HFF-Myc (cell line): Measurements from ENCODE around the gene OLFM2.
A peak's percentile ranks its signal among the peaks of the same experiment; 100 is the strongest.

Experiments
- DNase-seq: peaks from one replicate; pipeline ENCODE4 v3.0.0-alpha.2; 2011; ENCODE audit warnings: low read depth; ENCODE audit errors: extremely low read depth
- H3K4me3 ChIP-seq: replicated peaks from 2 replicates; pipeline ENCODE4 v1.5.1; 2011; ENCODE audit warnings: low read depth, mild to moderate bottlenecking, control low read depth, low read length
- TF ChIP-seq, protein P1 (sequence below): IDR thresholded peaks from 2 replicates; pipeline ENCODE4 v1.5.1; 2012; ENCODE audit warnings: mild to moderate bottlenecking, low read depth, low read length, control low read depth; ENCODE audit errors: missing control alignments

Gene OLFM2

DNA sequence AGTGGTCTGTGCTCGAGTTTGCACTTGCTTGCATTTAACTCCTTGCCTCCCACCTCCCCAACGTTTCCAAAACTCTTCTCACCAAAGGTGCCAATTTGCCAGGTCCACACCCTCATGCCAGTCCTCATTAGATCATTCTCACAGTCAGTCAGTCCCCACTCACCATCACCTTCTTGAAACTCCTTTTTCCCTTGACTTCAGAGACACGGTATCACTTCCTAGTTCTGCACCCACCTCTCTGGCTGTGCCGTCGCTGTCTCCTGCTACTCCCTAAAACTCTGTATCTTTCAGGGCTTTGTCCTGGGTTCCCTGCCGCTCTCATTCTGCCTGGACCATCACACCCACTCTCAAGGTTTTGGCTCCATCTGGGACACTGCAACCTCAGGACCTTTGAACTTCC lies 19.6 kb downstream of the OLFM2 start:
- TF ChIP-seq, protein P1, sequence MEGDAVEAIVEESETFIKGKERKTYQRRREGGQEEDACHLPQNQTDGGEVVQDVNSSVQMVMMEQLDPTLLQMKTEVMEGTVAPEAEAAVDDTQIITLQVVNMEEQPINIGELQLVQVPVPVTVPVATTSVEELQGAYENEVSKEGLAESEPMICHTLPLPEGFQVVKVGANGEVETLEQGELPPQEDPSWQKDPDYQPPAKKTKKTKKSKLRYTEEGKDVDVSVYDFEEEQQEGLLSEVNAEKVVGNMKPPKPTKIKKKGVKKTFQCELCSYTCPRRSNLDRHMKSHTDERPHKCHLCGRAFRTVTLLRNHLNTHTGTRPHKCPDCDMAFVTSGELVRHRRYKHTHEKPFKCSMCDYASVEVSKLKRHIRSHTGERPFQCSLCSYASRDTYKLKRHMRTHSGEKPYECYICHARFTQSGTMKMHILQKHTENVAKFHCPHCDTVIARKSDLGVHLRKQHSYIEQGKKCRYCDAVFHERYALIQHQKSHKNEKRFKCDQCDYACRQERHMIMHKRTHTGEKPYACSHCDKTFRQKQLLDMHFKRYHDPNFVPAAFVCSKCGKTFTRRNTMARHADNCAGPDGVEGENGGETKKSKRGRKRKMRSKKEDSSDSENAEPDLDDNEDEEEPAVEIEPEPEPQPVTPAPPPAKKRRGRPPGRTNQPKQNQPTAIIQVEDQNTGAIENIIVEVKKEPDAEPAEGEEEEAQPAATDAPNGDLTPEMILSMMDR = no peak
- DNase-seq = no peak
- H3K4me3 ChIP-seq = no peak overlapping the region

DNA sequence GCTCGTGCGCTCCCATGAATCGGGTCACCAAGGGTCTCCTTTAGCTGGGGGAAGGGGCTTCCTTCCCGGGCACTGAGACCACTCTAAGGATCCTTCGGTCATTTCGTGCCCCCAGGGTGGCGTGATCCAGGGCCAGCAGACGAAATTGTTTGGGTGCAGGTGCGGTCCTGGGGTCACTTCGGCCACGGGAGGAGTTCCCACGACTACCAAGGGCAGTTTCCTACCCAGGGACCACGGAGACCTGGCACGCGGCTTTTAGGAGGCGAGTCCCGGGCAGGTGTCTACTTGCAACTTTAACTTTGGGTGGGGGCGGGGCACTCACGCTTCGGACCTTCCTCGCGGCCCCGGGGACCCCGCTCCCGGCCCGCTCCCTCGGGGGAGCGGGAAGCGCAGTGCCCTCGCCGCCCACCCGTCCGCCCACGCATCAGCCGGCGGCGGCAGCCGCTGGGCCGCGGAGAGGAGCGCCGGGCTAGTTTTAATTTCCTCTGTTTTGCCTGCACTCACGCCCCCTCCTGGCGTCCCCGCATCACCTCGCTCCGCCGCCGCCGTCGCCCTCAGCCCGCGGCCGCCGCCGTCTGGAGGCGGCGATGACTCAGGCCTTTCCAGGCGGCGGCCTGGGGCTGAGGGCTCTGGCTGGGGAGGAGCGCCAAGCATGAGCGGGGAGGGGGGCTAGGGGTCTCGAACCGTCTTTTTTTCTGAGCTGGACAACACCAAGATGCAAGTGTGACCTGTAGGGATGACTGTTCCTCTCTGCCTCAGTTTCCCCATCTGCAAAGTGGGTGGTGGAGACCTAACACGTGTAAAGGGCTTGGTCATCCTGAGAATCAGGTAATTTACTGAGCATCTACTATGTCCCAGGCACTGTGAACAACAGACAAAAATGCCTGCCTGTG lies 21.8 kb downstream of the OLFM2 start:
- H3K4me3 ChIP-seq = peak overlapping the region; percentile 50
- DNase-seq = peak; percentile 25

DNA sequence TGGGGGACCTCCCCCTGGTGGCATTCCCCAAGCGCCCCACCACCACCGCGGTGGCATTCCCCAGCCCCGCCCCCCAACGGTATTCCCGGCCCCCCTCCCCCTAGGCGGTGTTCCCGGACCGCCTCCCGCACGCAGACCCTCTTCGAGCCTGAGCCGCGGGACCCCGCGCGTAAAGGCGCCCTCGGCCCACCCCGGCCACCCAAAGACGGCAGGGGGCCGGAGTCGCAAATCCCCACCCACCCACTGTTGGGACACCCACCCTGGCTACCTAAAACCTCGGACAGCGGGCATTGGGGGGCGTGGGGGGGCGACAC lies 22.4 kb downstream of the OLFM2 start:
- DNase-seq = no peak
- peak overlapping the region; percentile 50 for H3K4me3 ChIP-seq
- TF ChIP-seq, protein P1 = no peak

More for the DNA sequence above, 21.8 kb downstream of the OLFM2 start:
- TF ChIP-seq, protein P1 = peak; percentile 63

DNA sequence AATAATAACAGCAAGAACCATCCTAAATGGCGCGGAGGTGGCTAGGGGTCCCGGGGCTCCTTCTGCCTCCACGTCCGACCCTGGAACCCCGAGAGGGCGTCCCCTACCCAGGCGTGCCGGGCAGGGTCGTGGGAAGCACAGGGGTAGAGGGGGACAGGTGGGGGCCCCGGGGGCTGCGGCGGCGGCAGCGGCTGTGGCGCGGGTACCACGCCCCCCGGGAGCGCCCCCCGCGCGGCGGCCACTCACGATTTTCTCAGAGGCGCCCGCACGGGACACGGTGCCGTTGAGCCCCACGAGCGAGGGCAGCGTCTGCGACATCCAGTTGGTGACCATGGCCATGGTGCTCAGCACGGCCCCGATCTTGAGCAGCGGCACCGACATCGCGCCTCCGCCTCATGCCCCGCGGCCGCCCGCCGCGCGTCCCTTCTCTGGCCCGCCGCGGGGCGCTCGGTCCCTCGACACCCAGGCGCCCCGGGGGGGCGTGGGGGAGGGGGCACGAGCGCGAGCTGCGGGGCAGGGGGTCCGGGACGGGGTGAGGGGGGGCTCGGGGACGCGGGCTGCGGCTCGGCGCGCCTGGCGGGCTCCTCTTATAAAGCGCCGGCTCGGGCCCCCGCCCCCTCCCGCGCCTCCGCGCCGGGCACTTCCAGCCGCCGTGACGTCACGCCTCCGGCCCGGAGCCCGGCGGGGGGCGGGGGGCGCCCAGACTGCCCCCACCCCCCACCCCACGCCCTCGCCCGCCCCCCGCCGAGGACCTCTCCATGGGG lies 22.9 kb downstream of the OLFM2 start:
- H3K4me3 ChIP-seq = peak overlapping the region; percentile 50
- DNase-seq = no peak
- TF ChIP-seq, protein P1 = no peak

DNA sequence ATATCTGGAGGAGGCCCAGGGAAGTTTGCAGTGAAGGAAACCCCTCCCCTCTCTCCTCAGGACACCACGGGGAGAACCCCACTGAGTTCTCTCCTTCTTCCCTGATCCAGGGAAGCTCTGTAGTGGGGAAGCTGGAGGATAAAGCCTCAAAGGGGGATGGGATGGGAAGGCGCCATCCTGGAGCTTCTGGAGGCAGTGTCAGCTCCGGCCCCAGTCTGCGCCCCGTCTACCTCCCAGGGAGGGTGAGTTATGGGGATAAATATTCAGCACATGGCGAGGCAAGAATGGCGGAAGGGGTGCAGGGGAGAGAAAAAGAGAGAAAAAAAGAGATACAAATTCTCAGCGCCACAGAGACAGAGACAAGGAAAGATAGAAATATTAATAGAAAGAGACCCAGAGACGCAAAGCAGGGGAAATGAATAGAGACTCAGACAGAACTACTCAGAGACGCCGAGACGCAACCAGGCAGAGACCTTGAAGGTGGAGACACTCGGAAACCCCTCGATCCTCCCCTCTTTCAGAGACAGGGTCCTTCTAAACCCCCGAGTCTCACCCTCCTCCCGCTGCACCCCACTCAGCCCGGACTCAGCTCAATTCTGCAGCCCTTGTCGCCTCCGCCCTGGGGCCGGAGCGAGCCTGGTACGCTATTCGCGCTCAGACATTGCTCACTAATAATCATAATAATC lies 23.6 kb downstream of the OLFM2 start:
- DNase-seq = no peak
- peak overlapping the region; percentile 36 for H3K4me3 ChIP-seq
- TF ChIP-seq, protein P1 = no peak

DNA sequence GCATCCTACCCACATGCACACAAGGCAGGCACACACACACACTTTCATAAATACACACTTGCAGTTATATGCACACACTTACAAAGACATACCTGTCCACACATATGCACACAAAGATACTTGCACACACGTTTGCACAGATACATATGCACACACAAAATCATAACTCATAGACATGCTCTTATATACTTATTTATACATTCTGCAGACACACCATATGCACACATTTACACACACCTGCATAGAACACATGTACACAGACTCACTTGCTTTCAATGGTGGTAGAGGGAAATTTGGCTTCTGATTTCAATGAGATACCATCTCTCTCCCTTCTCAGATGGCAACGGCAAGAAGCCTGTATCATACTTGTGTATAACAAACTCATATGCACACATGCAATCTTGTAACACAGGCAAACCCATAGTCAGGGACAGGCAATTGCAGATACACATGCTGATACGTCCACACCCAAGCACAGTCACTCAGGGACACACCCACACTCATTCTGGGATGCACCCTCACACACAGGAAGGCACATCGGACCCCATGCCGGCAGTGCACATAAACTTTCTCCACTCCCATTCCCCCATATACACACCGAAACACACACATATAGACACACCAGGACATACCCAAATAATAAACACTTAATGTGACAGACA lies 24.7 kb downstream of the OLFM2 start:
- TF ChIP-seq, protein P1 = no peak
- H3K4me3 ChIP-seq = no peak overlapping the region
- DNase-seq = no peak
